ENCODE measurements around the gene SMAD1.

SMAD1 gene

GRCh38 chr4:145602129-145602760 is 120.6 kb downstream of the SMAD1 start:
- Histone ChIP-seq H3K79me2 (ENCODE audit: low read length) (no peaks in the 10 kb centered on the region), H3K9me3 (replicated peaks; ENCODE audit: insufficient read depth, low read length) (no peaks in the 10 kb centered on the region), H3K4me1 (ENCODE audit: low read length) (no peaks in the 10 kb centered on the region), H4K20me1 (ENCODE audit: insufficient read depth, low read length) (no peaks in the 10 kb centered on the region), H3K36me3 (replicated peaks; ENCODE audit: insufficient read depth, low read length) (no peaks in the 10 kb centered on the region), H3K27me3 (replicated peaks; ENCODE audit: insufficient read depth, low read length) (no peaks in the 10 kb centered on the region), H3K27ac (ENCODE audit: low read length) (no peak overlapping the region), H3K9ac (ENCODE audit: low read length) (no peak overlapping the region), H3K4me2 (ENCODE audit: low read depth, low read length) (no peak overlapping the region), H3K9me2 (replicated peaks; ENCODE audit: insufficient read depth, low read length) (no peaks in the 10 kb centered on the region), H3F3A (ENCODE audit: insufficient read depth, low read length) (no peaks in the 10 kb centered on the region), H3K4me3 (ENCODE audit: low read length) (no peak overlapping the region), H2AFZ (ENCODE audit: low read length) (no peak overlapping the region)
- TF ChIP-seq EZH2 (optimal IDR thresholded peaks at IDR 0.05; ENCODE audit: low read depth, low read length) (no peak), CTCF (IDR thresholded peaks at IDR 0.05; ENCODE audit: low read length) (no peak), EZH2phosphoT487 (IDR thresholded peaks at IDR 0.05; ENCODE audit: low read length) (no peak)
- DNase-seq, result no peak

GRCh38 chr4:145605941-145606340 is 124.3 kb downstream of the SMAD1 start:
- TF ChIP-seq EZH2 (optimal IDR thresholded peaks at IDR 0.05; ENCODE audit: low read depth, low read length) (no peak), EZH2phosphoT487 (IDR thresholded peaks at IDR 0.05; ENCODE audit: low read length) (no peak), CTCF (IDR thresholded peaks at IDR 0.05; ENCODE audit: low read length) (no peak)

More at GRCh38 chr4:145605941-145606340, 124.3 kb downstream of the SMAD1 start:
- Histone ChIP-seq H3K4me2 (ENCODE audit: low read depth, low read length) (no peak overlapping the region), H3K9me3 (replicated peaks; ENCODE audit: insufficient read depth, low read length) (no peaks in the 10 kb centered on the region), H3K27ac (ENCODE audit: low read length) (no peak overlapping the region), H3F3A (ENCODE audit: insufficient read depth, low read length) (no peaks in the 10 kb centered on the region), H2AFZ (ENCODE audit: low read length) (no peak overlapping the region), H3K27me3 (replicated peaks; ENCODE audit: insufficient read depth, low read length) (no peaks in the 10 kb centered on the region), H4K20me1 (ENCODE audit: insufficient read depth, low read length) (no peaks in the 10 kb centered on the region), H3K4me1 (ENCODE audit: low read length) (no peaks in the 10 kb centered on the region), H3K36me3 (replicated peaks; ENCODE audit: insufficient read depth, low read length) (no peaks in the 10 kb centered on the region), H3K4me3 (ENCODE audit: low read length) (no peak overlapping the region), H3K79me2 (ENCODE audit: low read length) (no peaks in the 10 kb centered on the region), H3K9me2 (replicated peaks; ENCODE audit: insufficient read depth, low read length) (no peaks in the 10 kb centered on the region), H3K9ac (ENCODE audit: low read length) (no peak overlapping the region)
- no peak for DNase-seq

All from MM.1S (cell line).